GM23338 (cell line): ENCODE results near the gene CISH.

Source experiments
- CTCF ChIP-seq, 2 experiments: fragments of 200-600 bp in 1 of 2; sonication (generic) in 1 of 2; conservative IDR thresholded peaks; 2 replicates each; pipeline versions ENCODE4 v1.5.1 to v1.6.1; 2016 to 2017; ENCODE audit warnings: antibody characterized with exemption in 2 of 2, low read depth in 2 of 2, mild to moderate bottlenecking in 2 of 2, moderate library complexity in 1 of 2
- EZH2 ChIP-seq: fragments of 200-600 bp; sonication (generic); IDR thresholded peaks from one replicate; pipeline ENCODE4 v1.8.0; 2017; ENCODE audit warnings: antibody characterized with exemption, mild to moderate bottlenecking, low read depth; ENCODE audit not compliant: unreplicated experiment
- EZH2phosphoT487 ChIP-seq: fragments of 200-600 bp; sonication (generic); IDR thresholded peaks from one replicate; pipeline ENCODE4 v1.8.1; 2018; ENCODE audit warnings: antibody characterized with exemption; ENCODE audit not compliant: unreplicated experiment
- POLR2AphosphoS5 ChIP-seq: IDR thresholded peaks from 2 replicates; pipeline ENCODE4 v1.6.1; 2016; ENCODE audit warnings: antibody characterized with exemption, low read depth
- ZNF331 ChIP-seq: fragments of 250-450 bp; sonication (Bioruptor Pico); IDR thresholded peaks from 2 replicates; pipeline ENCODE4 v1.5.0; 2020; ENCODE audit warnings: low read depth, mild to moderate bottlenecking, moderate library complexity

- TF ChIP-seq CTCF (conservative IDR thresholded peaks at IDR 0.05; ENCODE audit: low read depth in 2 of 2) = no peak
- no peak for TF ChIP-seq POLR2AphosphoS5
- TF ChIP-seq EZH2phosphoT487 = no peak
- no peak for TF ChIP-seq ZNF331 (CRISPR knock-in tag)
- no peak for TF ChIP-seq EZH2
These were observed 38.4 kb upstream of the CISH start for GRCh38 chr3:50650018-50650417.
